HepG2 (cell line): Measurements from ENCODE around the gene TCERG1L. TPM values are rescaled to one million over a fixed set of nuclear protein-coding genes. Genes with fewer than 3 reads are reported as not detected.

ENCODE experiments used
- ATAC-seq: fragments of 200-7000 bp; cut with Tn5 transposase; 3 replicates; pipeline ENCODE4 v1.9.1; 2020; ENCODE audit warnings: mild to moderate bottlenecking, moderate library complexity
- BruUV-seq: library from RNA; stranded (reverse); fragments of 400-500 nt; replicated peaks from 2 replicates; lab custom pipeline; 2021; lab: Mats Ljungman, UMichigan
- CTCF ChIA-PET: fragments of 300-600 bp; formaldehyde crosslinking; extraction: SDS; loops from one replicate; lab custom pipeline; 2021; ENCODE audit warnings: low total read pairs, inconsistent platforms, low intra/inter-chr PET ratio; lab: Yijun Ruan, JAX
- POLR2A ChIA-PET: fragments of 350-600 bp; sonication (Branson Sonifier 250); formaldehyde crosslinking; loops from one replicate; lab custom pipeline; 2020; ENCODE audit warnings: antibody characterized with exemption, inconsistent platforms; lab: Yijun Ruan, JAX
- DNase-seq: peaks from one replicate; pipeline ENCODE4 v3.0.0-alpha.2; 2015; ENCODE audit warnings: low spot score
- FAIRE-seq: peaks from 3 replicates; lab custom pipeline; 2011; peaks lifted over from hg19 to GRCh38; lab: Jason Lieb, UNC
- H2AFZ ChIP-seq: one replicate; pipeline ENCODE4 v1.6.1; 2011; ENCODE audit warnings: low read length, inconsistent platforms
- H3K27ac ChIP-seq: fragments of 300-600 bp; 3 replicates; pipeline ENCODE4 v1.8.0; 2011; ENCODE audit warnings: mixed run types, mild to moderate bottlenecking, mixed read lengths, low read length, inconsistent platforms; ENCODE audit not compliant: insufficient read depth; ENCODE audit errors: extremely low read length
- H3K27me3 ChIP-seq, 2 experiments: fragments of 200-600 bp in 1 of 2; 2 replicates in 1 of 2; 3 replicates in 1 of 2; pipeline versions ENCODE4 v1.6.0 to v1.8.0; 2011; ENCODE audit warnings: low read length in 2 of 2, mild to moderate bottlenecking in 2 of 2, moderate library complexity in 2 of 2, inconsistent platforms in 1 of 2; ENCODE audit not compliant: insufficient read depth in 2 of 2, control insufficient read depth in 1 of 2
- H3K36me3 ChIP-seq, 2 experiments: fragments of 200-600 bp in 1 of 2; replicated peaks in 1 of 2; 2 replicates in 1 of 2; 3 replicates in 1 of 2; pipeline versions ENCODE4 v1.5.1 to v1.8.0; 2011; ENCODE audit warnings: low read length in 2 of 2, inconsistent platforms in 1 of 2; ENCODE audit not compliant: insufficient read depth in 2 of 2, control insufficient read depth in 1 of 2
- H3K4me1 ChIP-seq: 2 replicates; pipeline ENCODE4 v1.5.1; 2012; ENCODE audit warnings: low read length, inconsistent platforms; ENCODE audit not compliant: insufficient read depth
- H3K4me2 ChIP-seq: 2 replicates; pipeline ENCODE4 v1.6.0; 2011; ENCODE audit warnings: low read depth, low read length, inconsistent platforms
- H3K4me3 ChIP-seq, 3 experiments: fragments of 200-600 bp in 1 of 3; sonication (generic), shearing (Covaris generic) in 1 of 3; replicated peaks in 1 of 3; 2 replicates each; pipeline ENCODE4 v1.5.1; 2011 to 2016; ENCODE audit warnings: low read length in 3 of 3, inconsistent platforms in 2 of 3, low read depth in 2 of 3, mild to moderate bottlenecking in 2 of 3, control low read depth in 1 of 3, mixed read lengths in 1 of 3; ENCODE audit not compliant: insufficient read depth in 1 of 3
- H3K79me2 ChIP-seq: one replicate; pipeline ENCODE4 v1.6.1; 2011; ENCODE audit warnings: low read length, inconsistent platforms; ENCODE audit not compliant: insufficient read depth
- H3K9ac ChIP-seq: 2 replicates; pipeline ENCODE4 v1.6.0; 2011; ENCODE audit warnings: mild to moderate bottlenecking, low read depth, low read length, inconsistent platforms; ENCODE audit not compliant: insufficient read depth
- H3K9me3 ChIP-seq: 2 replicates; pipeline ENCODE4 v1.5.1; 2012; ENCODE audit warnings: mild to moderate bottlenecking, low read length
- H4K20me1 ChIP-seq: 2 replicates; pipeline ENCODE4 v1.6.0; 2011; ENCODE audit warnings: inconsistent platforms, mild to moderate bottlenecking, low read length, moderate library complexity; ENCODE audit not compliant: insufficient read depth
- ESRRA ChIP-seq: sonication (generic); formaldehyde crosslinking; IDR thresholded peaks from 2 replicates; pipeline ENCODE4 v1.5.1; 2020; ENCODE audit warnings: mild to moderate bottlenecking, low read depth, missing genetic modification reagents
- GPN1 ChIP-seq: sonication (generic); formaldehyde crosslinking; IDR thresholded peaks from 2 replicates; pipeline ENCODE4 v1.5.1; 2020; ENCODE audit warnings: missing genetic modification reagents, borderline replicate concordance
- KMT2A ChIP-seq: sonication (generic); formaldehyde crosslinking; IDR thresholded peaks from 2 replicates; pipeline ENCODE4 v1.4.0; 2020; ENCODE audit warnings: missing genetic modification reagents
- NR1H2 ChIP-seq: sonication (generic); formaldehyde crosslinking; IDR thresholded peaks from 2 replicates; pipeline ENCODE4 v1.8.1; 2022; ENCODE audit warnings: low read depth, missing genetic modification reagents, borderline replicate concordance
- ZBTB40 ChIP-seq, 2 experiments: fragments of 450-650 bp in 1 of 2; sonication (generic) in 1 of 2; formaldehyde crosslinking in 1 of 2; IDR thresholded peaks; 2 replicates each; pipeline versions ENCODE4 v1.6.1 to v1.8.0; 2016 to 2022; ENCODE audit warnings: antibody characterized with exemption in 1 of 2, mild to moderate bottlenecking in 1 of 2, missing genetic modification reagents in 1 of 2
- ZNF781 ChIP-seq: sonication (generic); formaldehyde crosslinking; IDR thresholded peaks from 2 replicates; pipeline ENCODE4 v1.5.1; 2020; ENCODE audit warnings: borderline replicate concordance, mild to moderate bottlenecking, missing genetic modification reagents; ENCODE audit errors: not compliant biosample characterization
- ZNF879 ChIP-seq: sonication (generic); formaldehyde crosslinking; IDR thresholded peaks from 2 replicates; pipeline ENCODE4 v1.8.1; 2023; ENCODE audit warnings: missing genetic modification reagents
- WGBS: methylation state at CpG from one replicate; pipeline ENCODE4 v1.1.6; 2017; ENCODE audit warnings: low lambda C conversion rate; 5-methylcytosine and 5-hydroxymethylcytosine counted together
- in situ Hi-C: cut with HindIII; loops from 2 replicates; pipeline ENCODE4 v1.10.0; 2017; ENCODE audit warnings: low pct_unique_long_range_greater_than_20kb; ENCODE audit not compliant: extremely low pct_ligation_motif_present
- intact Hi-C: fragments of 100-400 bp; cut with micrococcal nuclease; formaldehyde crosslinking; loops from one replicate; pipeline ENCODE4 v1.10.0; 2022; ENCODE audit not compliant: unreplicated experiment
- polyA plus RNA-seq, 8 experiments: library from polyadenylated mRNA; depleted of rRNA in 3 of 8; stranded (reverse) in 7 of 8; unstranded in 1 of 8; fragments of >200 nt; fragmentation: Illumina TruSeq in 4 of 8; extraction: Trizol in 4 of 8; gene quantifications; 2 replicates each; pipeline versions ENCODE4 v1.2.1 to v1.2.3, GENCODE V29; 2011 to 2016; ENCODE audit warnings: low read depth in 4 of 8, missing spikeins in 1 of 8, mixed read lengths in 1 of 8; ENCODE audit not compliant: insufficient read depth in 1 of 8
- total RNA-seq, 5 experiments: library from RNA; depleted of rRNA; stranded (reverse); fragments of >200 nt; fragmentation: Illumina TruSeq; extraction: Trizol; gene quantifications; 2 replicates each; pipeline ENCODE4 v1.2.3, GENCODE V29; 2016; ENCODE audit warnings: low read depth in 1 of 5

Gene TCERG1L
- total and polyA plus RNA-seq, 2 of the 13 experiments (the other 11 are each of a cell fraction or from before 2014, with no cell fraction given) = not detected

GRCh38 chr10:131314799-131315198 lies 3.3 kb upstream of the TCERG1L start:
- Histone ChIP-seq H3K27me3 (peaks cover 6 to 21% of the 10 kb centered on the region in 2 experiments; a peak in 3 of 5 replicates), H3K4me1 (no peaks in the 10 kb centered on the region), H2AFZ (no peak overlapping the region), H3K9ac (no peak overlapping the region), H3K4me3 (no peak overlapping the region), H3K36me3 (no peaks in the 10 kb centered on the region), H3K9me3 (no peaks in the 10 kb centered on the region), H3K27ac (no peak overlapping the region), H3K4me2 (no peak overlapping the region), H4K20me1 (no peaks in the 10 kb centered on the region), H3K79me2 (no peaks in the 10 kb centered on the region)
- in situ Hi-C loops = no loop called here
- ChIA-PET CTCF (no interaction called here), POLR2A (no interaction called here)
- TF ChIP-seq NR1H2 (CRISPR knock-in tag) = no peak
- no peak for TF ChIP-seq ZNF879 (CRISPR knock-in tag)
- no peak for TF ChIP-seq ESRRA (CRISPR knock-in tag)
- no peak for TF ChIP-seq ZNF781 (CRISPR knock-in tag)
- no peak for TF ChIP-seq GPN1
- no peak for TF ChIP-seq KMT2A
- ATAC-seq = no peak
- DNase-seq = no peak
- BruUV-seq = no TSS peak
- no peak for FAIRE-seq
- intact Hi-C loops = no loop called here
- 31% methylated on average over 10 of the region's 10 CpGs for WGBS

GRCh38 chr10:131314148-131314547 lies 2.6 kb upstream of the TCERG1L start:
- Histone ChIP-seq H3K79me2 (no peaks in the 10 kb centered on the region), H3K9ac (no peak overlapping the region), H3K27ac (no peak overlapping the region), H4K20me1 (no peaks in the 10 kb centered on the region), H3K4me1 (no peaks in the 10 kb centered on the region), H3K4me3 (no peak overlapping the region), H3K9me3 (no peaks in the 10 kb centered on the region), H3K27me3 (peaks cover 4 to 21% of the 10 kb centered on the region in 2 experiments; a peak in 3 of 5 replicates), H3K36me3 (no peaks in the 10 kb centered on the region), H2AFZ (no peak overlapping the region), H3K4me2 (no peak overlapping the region)
- no TSS peak for BruUV-seq
- ChIA-PET CTCF (no interaction called here), POLR2A (no interaction called here)
- intact Hi-C loops (no loop called here), in situ Hi-C loops (no loop called here)
- ATAC-seq (no peak; the same call in 2 of the 3 replicates), FAIRE-seq (no peak), DNase-seq (no peak)
- WGBS = 45% methylated on average over 3 of the region's 3 CpGs
- no peak for TF ChIP-seq ZBTB40 (IDR thresholded peaks at IDR 0.05)
- TF ChIP-seq ZBTB40 (CRISPR knock-in tag; IDR thresholded peaks at IDR 0.05) = no peak
